Nephron progenitor cell (in vitro differentiated cells): ENCODE measurements around the gene IFNA1.

Experiments
- DNase-seq: peaks from one replicate; pipeline ENCODE4 v3.0.0; 2021
- H3K27ac Mint-ChIP-seq: 2 replicates; pipeline ENCODE4 v1.8.0; 2021; ENCODE audit warnings: mild to moderate bottlenecking, moderate library complexity, mixed read lengths
- H3K27me3 Mint-ChIP-seq: 2 replicates; pipeline ENCODE4 v1.8.0; 2021; ENCODE audit warnings: mild to moderate bottlenecking, low read depth, mixed read lengths; ENCODE audit not compliant: poor library complexity
- H3K36me3 Mint-ChIP-seq: 2 replicates; pipeline ENCODE4 v1.8.0; 2021; ENCODE audit warnings: low read depth, mixed read lengths
- H3K4me1 Mint-ChIP-seq: 2 replicates; pipeline ENCODE4 v1.8.0; 2021; ENCODE audit warnings: mixed read lengths
- H3K4me3 Mint-ChIP-seq: 2 replicates; pipeline ENCODE4 v1.8.0; 2021; ENCODE audit warnings: mild to moderate bottlenecking, moderate library complexity, mixed read lengths
- H3K9me3 Mint-ChIP-seq: 2 replicates; pipeline ENCODE4 v1.8.0; 2021; ENCODE audit warnings: mild to moderate bottlenecking, moderate library complexity, mixed read lengths
- CTCF ChIP-seq: fragments of 200-600 bp; sonication (generic); IDR thresholded peaks from 2 replicates; pipeline ENCODE4 v1.5.0; 2021; ENCODE audit warnings: antibody characterized with exemption

Gene IFNA1

GRCh38 chr9:21473236-21473635 lies 33.0 kb downstream of the IFNA1 start:
- no peak for TF ChIP-seq CTCF
- no peak overlapping the region for H3K4me3 Mint-ChIP-seq
- no peak for DNase-seq
- no peaks in the 10 kb centered on the region for H3K36me3 Mint-ChIP-seq
- no peaks in the 10 kb centered on the region for H3K27me3 Mint-ChIP-seq
- no peak overlapping the region for H3K27ac Mint-ChIP-seq
- no peaks in the 10 kb centered on the region for H3K4me1 Mint-ChIP-seq
- no peaks in the 10 kb centered on the region for H3K9me3 Mint-ChIP-seq

- H3K27ac Mint-ChIP-seq: no peak overlapping the region
- H3K36me3 Mint-ChIP-seq: no peaks in the 10 kb centered on the region
- peaks cover 3% of the 10 kb centered on the region for H3K27me3 Mint-ChIP-seq
- DNase-seq: no peak
- H3K4me3 Mint-ChIP-seq: no peak overlapping the region
- no peaks in the 10 kb centered on the region for H3K4me1 Mint-ChIP-seq
- TF ChIP-seq CTCF: no peak
- no peaks in the 10 kb centered on the region for H3K9me3 Mint-ChIP-seq
Measured at GRCh38 chr9:21477466-21477865, 37.2 kb downstream of the IFNA1 start.

DNA sequence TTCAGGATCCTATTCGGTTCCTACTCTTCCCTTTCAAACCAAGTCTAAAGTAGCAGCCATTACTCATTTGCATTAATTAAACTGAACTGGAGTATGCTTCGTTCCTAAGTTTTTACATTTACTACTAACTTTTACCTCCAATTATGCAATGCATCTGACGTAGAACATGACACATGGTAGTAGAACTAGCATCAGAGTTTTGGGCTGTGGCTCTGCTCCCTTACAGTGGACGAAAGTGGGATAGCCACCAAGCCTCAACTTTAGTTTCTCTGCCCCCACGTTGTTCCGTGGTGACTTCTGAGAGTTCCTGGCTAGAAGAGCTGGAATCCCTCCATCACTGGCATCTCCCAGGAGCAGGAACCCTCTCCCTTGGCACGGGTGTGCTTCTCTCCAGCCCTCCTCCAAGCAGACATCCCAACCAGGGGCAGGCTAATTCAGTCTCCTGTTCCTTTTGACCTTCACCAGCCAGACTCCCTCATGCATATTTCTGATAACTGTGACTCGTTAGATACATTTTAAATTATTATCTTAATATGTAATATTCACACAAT lies 39.0 kb downstream of the IFNA1 start:
- H3K27me3 Mint-ChIP-seq: peaks cover 3% of the 10 kb centered on the region
- no peak overlapping the region for H3K4me3 Mint-ChIP-seq
- no peak for TF ChIP-seq CTCF
- H3K27ac Mint-ChIP-seq: no peak overlapping the region
- H3K9me3 Mint-ChIP-seq: no peaks in the 10 kb centered on the region
- no peaks in the 10 kb centered on the region for H3K4me1 Mint-ChIP-seq
- no peaks in the 10 kb centered on the region for H3K36me3 Mint-ChIP-seq
- DNase-seq: no peak

- Mint-ChIP-seq H3K36me3 (no peaks in the 10 kb centered on the region), H3K27ac (no peak overlapping the region), H3K27me3 (peaks cover 3% of the 10 kb centered on the region), H3K4me1 (no peaks in the 10 kb centered on the region), H3K4me3 (no peak overlapping the region), H3K9me3 (no peaks in the 10 kb centered on the region)
- DNase-seq: no peak
- no peak for TF ChIP-seq CTCF
Measured at GRCh38 chr9:21481470-21482056, 41.3 kb downstream of the IFNA1 start.

DNA sequence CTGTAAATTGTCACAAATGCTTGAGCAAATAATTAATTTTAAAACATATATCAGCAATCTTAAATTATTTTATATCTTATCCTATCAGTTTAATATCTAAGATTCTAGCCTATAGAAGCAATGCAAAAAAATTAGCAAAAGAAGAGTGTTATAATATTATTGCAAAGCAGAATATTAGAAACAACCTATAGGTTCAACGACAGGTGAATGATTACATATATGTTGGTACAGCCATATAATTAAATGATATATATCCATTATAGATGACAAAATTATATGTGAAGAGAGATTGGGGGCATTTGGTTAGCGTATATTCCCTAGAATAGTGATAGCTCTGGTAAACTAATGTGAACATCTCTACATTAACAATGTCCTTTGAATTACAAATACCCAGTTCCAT lies 42.0 kb downstream of the IFNA1 start, which contains the start of gene IFNE:
Gene IFNE, minus strand, starts transcription at position 101 of the 400 bp plus-strand sequence. CDS start 619 bp downstream, outside the sequence.
- Mint-ChIP-seq H3K27me3 (peaks cover 3% of the 10 kb centered on the region), H3K4me3 (no peak within 1 kb of the TSS), H3K4me1 (no peaks in the 10 kb centered on the region), H3K36me3 (no peaks in the 10 kb centered on the region), H3K27ac (no peak within 1 kb of the TSS), H3K9me3 (no peaks in the 10 kb centered on the region)
- no peak for DNase-seq
- TF ChIP-seq CTCF: no peak
